Endothelial cell of umbilical vein (primary cell): ENCODE measurements around the gene CNTROB. TPM values are rescaled to one million over a fixed set of nuclear protein-coding genes. Genes with fewer than 3 reads are reported as not detected.

Source experiments
- BruUV-seq: library from RNA; stranded (reverse); fragments of 400-500 nt; replicated peaks from 2 replicates; lab custom pipeline; 2021; lab: Mats Ljungman, UMichigan
- CTCF ChIA-PET: fragments of 300-600, 350-600 bp; sonication (Branson Sonifier 250); formaldehyde crosslinking; loops from one replicate; lab custom pipeline; 2021; ENCODE audit warnings: antibody characterized with exemption, inconsistent platforms; lab: Charles Lee
- POLR2A ChIA-PET: fragments of 300-600, 350-600 bp; sonication (Branson Sonifier 250); formaldehyde crosslinking; loops from one replicate; lab custom pipeline; 2021; ENCODE audit warnings: antibody characterized with exemption, inconsistent platforms; lab: Charles Lee
- DNase-seq: peaks from one replicate; pipeline ENCODE4 v3.0.0-alpha.2; 2011; ENCODE audit warnings: low read depth, low spot score
- FAIRE-seq: peaks from 2 replicates; lab custom pipeline; 2011; peaks lifted over from hg19 to GRCh38; lab: Jason Lieb, UNC
- H2AFZ ChIP-seq: 2 replicates; pipeline ENCODE4 v1.6.0; 2012; ENCODE audit warnings: low read depth, low read length, control low read depth, inconsistent platforms
- H3K27ac ChIP-seq: 2 replicates; pipeline ENCODE4 v1.5.1; 2011; ENCODE audit warnings: low read depth, mild to moderate bottlenecking, control low read depth, low read length, moderate library complexity; ENCODE audit not compliant: insufficient read depth
- H3K27me3 ChIP-seq, 2 experiments: 2 replicates each; pipeline versions ENCODE4 v1.6.0 to v1.6.1; 2011; ENCODE audit warnings: low read length in 2 of 2, mixed read lengths in 1 of 2; ENCODE audit not compliant: control insufficient read depth in 2 of 2, insufficient read depth in 2 of 2
- H3K36me3 ChIP-seq, 2 experiments: 2 replicates in 1 of 2; 3 replicates in 1 of 2; pipeline ENCODE4 v1.5.1; 2011; ENCODE audit warnings: low read length in 2 of 2, mild to moderate bottlenecking in 1 of 2, moderate library complexity in 1 of 2; ENCODE audit not compliant: control insufficient read depth in 2 of 2, insufficient read depth in 2 of 2; ENCODE audit errors: extremely low read depth in 1 of 2
- H3K4me1 ChIP-seq: 3 replicates; pipeline ENCODE4 v1.5.1; 2011; ENCODE audit warnings: mild to moderate bottlenecking, low read length; ENCODE audit not compliant: control insufficient read depth, insufficient read depth; ENCODE audit errors: extremely low read depth
- H3K4me2 ChIP-seq: 2 replicates; pipeline ENCODE4 v1.6.1; 2011; ENCODE audit warnings: low read length, control low read depth, mixed read lengths; ENCODE audit not compliant: insufficient read depth
- H3K4me3 ChIP-seq, 3 experiments: fragments of 200-600 bp in 1 of 3; sonication (generic), shearing (Covaris generic) in 1 of 3; replicated peaks in 1 of 3; 2 replicates each; pipeline ENCODE4 v1.5.1; 2011 to 2016; ENCODE audit warnings: control low read depth in 3 of 3, low read length in 3 of 3, mild to moderate bottlenecking in 2 of 3, inconsistent platforms in 1 of 3, low read depth in 1 of 3, moderate library complexity in 1 of 3; ENCODE audit not compliant: insufficient read depth in 1 of 3
- H3K79me2 ChIP-seq: 2 replicates; pipeline ENCODE4 v1.6.0; 2012; ENCODE audit warnings: low read length, inconsistent platforms; ENCODE audit not compliant: control insufficient read depth, insufficient read depth
- H3K9ac ChIP-seq: replicated peaks from 2 replicates; pipeline ENCODE3; 2011; ENCODE audit warnings: low read length, control low read depth; ENCODE audit not compliant: insufficient read depth; ENCODE audit errors: extremely low read depth
- H3K9me1 ChIP-seq: replicated peaks from 3 replicates; pipeline ENCODE4 v1.6.0; 2011; ENCODE audit warnings: mild to moderate bottlenecking, low read length; ENCODE audit not compliant: control insufficient read depth, insufficient read depth; ENCODE audit errors: extremely low read depth
- H3K9me3 ChIP-seq: replicated peaks from 2 replicates; pipeline ENCODE4 v1.5.1; 2012; ENCODE audit warnings: low read length, inconsistent platforms; ENCODE audit not compliant: control insufficient read depth, insufficient read depth
- H4K20me1 ChIP-seq: replicated peaks from 2 replicates; pipeline ENCODE3; 2011; ENCODE audit warnings: mild to moderate bottlenecking, low read length; ENCODE audit not compliant: control insufficient read depth, insufficient read depth; ENCODE audit errors: extremely low read depth
- CTCF ChIP-seq, 2 donors: IDR thresholded peaks; 1 replicate in 1 of 2; 2 replicates in 1 of 2; pipeline ENCODE4 v1.5.1; 2011; ENCODE audit warnings: low read length in 2 of 2, mild to moderate bottlenecking in 2 of 2, moderate library complexity in 2 of 2, control low read depth in 1 of 2, inconsistent platforms in 1 of 2, low read depth in 1 of 2; ENCODE audit not compliant: insufficient read depth in 1 of 2; ENCODE audit errors: extremely low read depth in 1 of 2
- EZH2 ChIP-seq: IDR thresholded peaks from 2 replicates; pipeline ENCODE4 v1.6.1; 2012; ENCODE audit warnings: borderline replicate concordance, low read depth, mild to moderate bottlenecking, moderate library complexity, low read length, inconsistent platforms; ENCODE audit not compliant: severe bottlenecking
- FOS ChIP-seq: IDR thresholded peaks from 2 replicates; pipeline ENCODE4 v1.6.1; 2011; ENCODE audit warnings: mild to moderate bottlenecking, low read length, moderate library complexity, borderline replicate concordance; ENCODE audit not compliant: insufficient read depth
- GATA2 ChIP-seq: IDR thresholded peaks from 2 replicates; pipeline ENCODE4 v1.7.0; 2011; ENCODE audit warnings: low read depth, mild to moderate bottlenecking, moderate library complexity, mixed read lengths, low read length; ENCODE audit not compliant: insufficient read length, insufficient read depth
- JUN ChIP-seq: IDR thresholded peaks from 2 replicates; pipeline ENCODE4 v1.6.1; 2011; ENCODE audit warnings: borderline replicate concordance, low read depth; ENCODE audit not compliant: insufficient read length, insufficient read depth
- MAX ChIP-seq: IDR thresholded peaks from 2 replicates; pipeline ENCODE4 v1.6.1; 2011; ENCODE audit not compliant: insufficient read depth, insufficient read length
- MYC ChIP-seq: IDR thresholded peaks from one replicate; pipeline ENCODE4 v1.6.1; 2011; ENCODE audit warnings: mild to moderate bottlenecking, low read depth, low read length
- POLR2A ChIP-seq: IDR thresholded peaks from 2 replicates; pipeline ENCODE4 v1.6.1; 2012; ENCODE audit warnings: low read depth, mild to moderate bottlenecking, control low read depth, low read length
- POLR2AphosphoS5 ChIP-seq: IDR thresholded peaks from 2 replicates; pipeline ENCODE4 v1.6.1; 2012; ENCODE audit warnings: low read depth, mild to moderate bottlenecking, control low read depth, low read length, moderate library complexity; ENCODE audit not compliant: insufficient read depth
- dilution Hi-C: fragments of 300-500 bp; cut with MboI; formaldehyde crosslinking; loops from one replicate; pipeline ENCODE4 v1.15.0; 2019; ENCODE audit warnings: low sequenced_read_pairs; ENCODE audit not compliant: extremely low pct_ligation_motif_present
- intact Hi-C: fragments of 100-400 bp; cut with micrococcal nuclease; formaldehyde crosslinking; loops from one replicate; pipeline ENCODE4 v1.10.0; 2022
- polyA plus RNA-seq, 4 experiments: library from polyadenylated mRNA; depleted of rRNA in 3 of 4; stranded (reverse) in 3 of 4; unstranded in 1 of 4; fragments of >200 nt; gene quantifications; 2 replicates each; pipeline versions ENCODE4 v1.2.1 to v1.2.3, GENCODE V29; 2011 to 2012; ENCODE audit warnings: missing spikeins in 1 of 4
- total RNA-seq: library from RNA; stranded (reverse); gene quantifications from 2 replicates; pipeline ENCODE4 v1.2.3, GENCODE V29; 2021

The CNTROB gene
- total and polyA plus RNA-seq, 2 donors (not counting 3 experiments of a cell fraction or from before 2014, with no cell fraction given) = 24.9 to 47.2 TPM

GRCh38 chr17:7969433-7969832 lies 37.4 kb downstream of the CNTROB start:
- dilution Hi-C loops = no loop called here
- FAIRE-seq = no peak
- Histone ChIP-seq H3K4me3 (no peak overlapping the region), H2AFZ (no peak overlapping the region), H3K4me2 (no peak overlapping the region), H3K9ac (no peak overlapping the region), H3K9me1 (no peaks in the 10 kb centered on the region), H3K79me2 (no peaks in the 10 kb centered on the region), H3K27me3 (peaks cover 0 to 2% of the 10 kb centered on the region in 2 experiments), H3K27ac (no peak overlapping the region), H3K9me3 (no peaks in the 10 kb centered on the region), H4K20me1 (no peaks in the 10 kb centered on the region), H3K36me3 (no peaks in the 10 kb centered on the region), H3K4me1 (no peaks in the 10 kb centered on the region)
- intact Hi-C loops = no loop called here
- no peak for DNase-seq
- TF ChIP-seq FOS = no peak
- TF ChIP-seq MYC = no peak
- TF ChIP-seq EZH2 = no peak
- no peak for TF ChIP-seq POLR2AphosphoS5
- BruUV-seq = no TSS peak
- ChIA-PET CTCF (interaction anchor here (2.6 kb wide), 1 partner anchor 21 kb away, joined by 7 read pairs; no protein-coding TSS in a partner anchor), POLR2A (interaction anchor here (0.7 kb wide), 1 partner anchor 25 kb away, joined by 7 read pairs; no protein-coding TSS in a partner anchor)

- Histone ChIP-seq H3K4me3 (no peak overlapping the region), H2AFZ (no peak overlapping the region), H3K9me3 (peaks cover 6% of the 10 kb centered on the region), H3K27ac (no peak overlapping the region), H3K9me1 (no peaks in the 10 kb centered on the region), H4K20me1 (no peaks in the 10 kb centered on the region), H3K36me3 (no peaks in the 10 kb centered on the region), H3K4me2 (no peak overlapping the region), H3K79me2 (no peaks in the 10 kb centered on the region), H3K4me1 (no peaks in the 10 kb centered on the region), H3K9ac (no peak overlapping the region), H3K27me3 (peaks cover 0 to 2% of the 10 kb centered on the region in 2 experiments)
- no TSS peak for BruUV-seq
- intact Hi-C loops (no loop called here), dilution Hi-C loops (no loop called here)
- POLR2A ChIA-PET = no interaction called here
- CTCF ChIA-PET = interaction anchor here (1.3 to 3.4 kb wide), 7 partner anchors 11 to 70 kb away, joined by 3 to 25 read pairs (median 5); partner anchors contain the start of genes CNTROB and TRAPPC1
- no peak for TF ChIP-seq POLR2AphosphoS5
- TF ChIP-seq FOS = no peak
- no peak for TF ChIP-seq JUN
- TF ChIP-seq MAX = no peak
- TF ChIP-seq MYC = no peak
- no peak for TF ChIP-seq EZH2
- no peak for TF ChIP-seq POLR2A
- no peak for TF ChIP-seq CTCF (IDR thresholded peaks at IDR 0.05; ENCODE audit: extremely low read depth in 1 of 2, insufficient read depth in 1 of 2, low read depth in 1 of 2, low read length in 2 of 2)
- TF ChIP-seq GATA2 = no peak
- FAIRE-seq (no peak), DNase-seq (no peak)
These were observed 39.6 kb downstream of the CNTROB start for GRCh38 chr17:7971651-7972050.
